Dermis blood vessel endothelial cell (primary cell): ENCODE data around the gene TSPAN14. TPM values are rescaled to one million over a fixed set of nuclear protein-coding genes. Genes with fewer than 3 reads are reported as not detected.

Experiments used
- DNase-seq: peaks from one replicate; pipeline ENCODE4 v3.0.0; 2010
- total RNA-seq: library from RNA; depleted of rRNA; stranded (reverse); fragments of >200 nt; gene quantifications from 2 replicates; pipeline ENCODE4 v1.2.3, GENCODE V29; 2014

TSPAN14 gene
- total RNA-seq, 1 donor from 2014 or later, result 91.0 TPM

GRCh38 chr10:80506836-80507487 is 52.9 kb downstream of the TSPAN14 start:
- no peak for DNase-seq

GRCh38 chr10:80509108-80509402 is 54.9 kb downstream of the TSPAN14 start:
- DNase-seq, result no peak

DNA sequence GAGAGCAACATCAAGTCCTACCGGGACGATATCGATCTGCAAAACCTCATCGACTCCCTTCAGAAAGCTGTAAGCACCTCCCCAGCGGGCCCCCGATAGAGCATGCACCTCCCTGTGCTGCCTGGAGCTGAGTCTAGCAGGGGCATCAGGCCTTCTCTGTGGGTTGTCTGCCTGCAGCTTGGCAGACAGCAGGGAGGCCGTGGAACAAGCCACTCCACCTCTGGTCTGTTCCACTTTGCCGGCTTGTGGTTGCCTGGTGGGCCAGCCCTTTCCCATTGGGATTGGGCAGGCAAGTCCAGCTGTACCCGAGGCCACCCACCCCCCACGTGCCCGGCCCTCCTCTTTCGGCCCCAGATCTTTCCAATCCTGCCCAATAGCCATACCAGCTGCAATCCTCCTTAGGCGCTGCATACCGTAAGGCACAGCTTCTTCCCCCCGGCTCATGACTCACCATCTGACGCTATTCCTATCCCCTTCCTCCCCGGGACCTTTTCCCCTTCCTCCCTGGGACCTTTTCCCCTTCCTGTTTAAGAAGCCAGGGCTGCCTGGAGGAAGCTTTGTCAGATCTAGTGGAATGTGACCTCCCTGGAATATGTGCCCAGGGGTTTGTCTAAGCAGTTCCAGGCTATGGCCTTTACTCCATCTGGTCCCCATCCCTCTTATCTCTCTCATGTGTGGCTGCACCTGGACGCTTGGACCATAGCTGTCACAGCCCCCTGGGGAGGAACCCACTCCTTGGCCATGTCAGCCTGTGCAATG is 55.5 kb downstream of the TSPAN14 start:
- peak; percentile 99 for DNase-seq

GRCh38 chr10:80512031-80512526 is 58.0 kb downstream of the TSPAN14 start:
- DNase-seq, result no peak

DNA sequence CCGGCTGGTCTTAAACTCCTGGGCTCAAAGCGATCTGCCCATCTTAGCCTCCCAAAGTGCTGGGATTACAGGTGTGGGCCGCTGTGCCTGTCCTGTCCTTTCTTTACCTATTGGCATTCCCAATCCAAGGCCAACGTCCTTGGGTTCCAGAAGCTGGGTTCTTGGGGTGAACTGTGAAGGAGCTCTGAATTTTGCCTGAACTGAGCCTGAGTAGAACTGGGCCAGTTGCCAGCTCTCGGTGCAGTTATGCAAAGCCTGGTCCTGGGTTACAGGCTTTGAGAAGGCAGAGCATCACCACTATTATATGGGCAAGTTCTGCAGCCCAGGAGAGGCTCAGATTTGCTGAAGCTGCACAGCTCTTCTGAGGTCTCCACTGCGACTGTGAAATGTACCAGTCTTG is 59.0 kb downstream of the TSPAN14 start:
- no peak for DNase-seq

- DNase-seq, result no peak
Measured at GRCh38 chr10:80515511-80515910, 61.4 kb downstream of the TSPAN14 start.

GRCh38 chr10:80515941-80516340 is 61.8 kb downstream of the TSPAN14 start:
- no peak for DNase-seq

- no peak for DNase-seq
Measured at GRCh38 chr10:80516506-80517075, 62.5 kb downstream of the TSPAN14 start.

DNA sequence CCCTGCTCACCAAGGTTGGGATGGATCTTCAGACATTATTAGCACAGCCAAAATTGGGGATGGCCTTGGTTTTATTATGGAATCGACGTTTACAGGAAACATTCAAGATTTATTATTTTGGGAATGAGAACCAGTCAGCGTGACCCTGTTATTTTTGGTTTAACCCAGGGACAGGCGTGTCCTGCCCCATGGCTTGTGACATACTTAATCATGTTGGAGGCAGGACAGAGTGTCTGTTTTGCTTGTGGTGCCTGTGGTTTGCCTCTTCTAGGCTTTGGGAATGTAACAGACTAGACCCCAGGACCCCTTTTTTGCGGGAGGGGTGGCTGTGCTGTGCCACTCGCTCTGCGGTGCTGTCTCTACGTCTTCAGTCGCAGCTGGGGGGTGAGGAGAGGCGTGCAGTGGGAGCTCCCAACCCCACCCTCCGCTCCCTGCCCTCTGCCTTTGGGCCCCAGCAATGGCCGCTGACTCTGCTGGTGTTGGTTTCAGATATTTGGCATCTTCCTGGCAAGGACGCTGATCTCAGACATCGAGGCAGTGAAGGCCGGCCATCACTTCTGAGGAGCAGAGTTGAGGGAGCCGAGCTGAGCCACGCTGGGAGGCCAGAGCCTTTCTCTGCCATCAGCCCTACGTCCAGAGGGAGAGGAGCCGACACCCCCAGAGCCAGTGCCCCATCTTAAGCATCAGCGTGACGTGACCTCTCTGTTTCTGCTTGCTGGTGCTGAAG is 63.5 kb downstream of the TSPAN14 start:
- no peak for DNase-seq

- DNase-seq, result no peak
Measured at GRCh38 chr10:80518143-80518806, 64.2 kb downstream of the TSPAN14 start.

GRCh38 chr10:80518807-80519360 is 64.8 kb downstream of the TSPAN14 start:
- no peak for DNase-seq

DNA sequence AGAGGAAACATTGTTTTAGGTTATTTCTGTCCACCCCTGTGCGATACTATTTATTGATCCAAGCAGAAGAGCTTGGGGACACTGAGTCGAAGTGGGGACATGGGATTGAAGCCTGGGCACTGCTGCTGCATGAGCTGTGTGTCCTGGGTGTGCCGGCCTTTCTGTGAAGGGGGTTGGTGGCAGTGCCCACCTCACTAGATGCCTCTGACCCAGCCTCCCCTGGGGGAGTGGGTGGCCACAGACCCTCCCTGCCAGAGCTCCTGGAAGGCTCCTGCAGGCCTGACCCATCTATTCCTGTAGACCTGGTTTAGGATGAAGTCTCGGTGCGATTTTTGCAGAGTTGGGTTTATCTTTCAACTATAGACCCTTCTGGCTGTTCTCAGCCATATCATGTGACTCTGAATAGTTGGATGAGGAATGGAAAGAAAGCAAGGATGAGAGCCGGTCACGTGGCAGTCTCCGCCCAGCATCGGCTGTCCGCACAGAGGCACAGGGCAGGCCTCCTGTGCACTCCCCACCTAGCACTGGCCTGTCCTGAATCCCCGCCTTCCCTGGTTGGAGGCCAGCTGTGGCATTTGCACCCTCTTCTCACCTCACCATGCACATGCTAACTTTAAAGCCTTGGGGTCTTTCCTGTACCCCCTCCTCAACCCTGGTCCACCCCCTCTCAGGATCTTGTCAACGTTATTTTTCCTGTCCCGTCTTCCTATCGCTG is 66.0 kb downstream of the TSPAN14 start:
- no peak for DNase-seq

GRCh38 chr10:80520661-80521470 is 66.8 kb downstream of the TSPAN14 start:
- no peak for DNase-seq

- no peak for DNase-seq
Measured at GRCh38 chr10:80522756-80523363, 68.8 kb downstream of the TSPAN14 start.

DNA sequence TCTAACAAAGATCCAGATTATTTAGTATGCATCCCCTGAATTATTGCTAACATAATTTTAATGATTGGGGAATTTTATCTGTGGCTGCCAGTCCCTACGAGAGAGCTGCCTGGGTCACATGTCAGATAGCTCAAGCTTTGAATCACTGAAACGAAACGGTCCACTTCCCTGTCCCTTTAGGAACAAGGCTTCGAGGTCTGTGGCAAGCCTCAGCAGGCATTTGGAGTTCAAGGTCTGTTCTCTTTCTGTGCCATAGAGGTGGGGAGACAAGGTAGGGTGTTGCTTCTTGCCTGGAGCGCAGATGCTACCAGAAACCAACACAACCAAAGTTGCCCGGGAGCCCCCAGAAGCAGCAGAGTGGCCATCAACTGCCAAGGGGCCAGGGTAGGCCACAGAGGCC is 69.7 kb downstream of the TSPAN14 start:
- no peak for DNase-seq

DNA sequence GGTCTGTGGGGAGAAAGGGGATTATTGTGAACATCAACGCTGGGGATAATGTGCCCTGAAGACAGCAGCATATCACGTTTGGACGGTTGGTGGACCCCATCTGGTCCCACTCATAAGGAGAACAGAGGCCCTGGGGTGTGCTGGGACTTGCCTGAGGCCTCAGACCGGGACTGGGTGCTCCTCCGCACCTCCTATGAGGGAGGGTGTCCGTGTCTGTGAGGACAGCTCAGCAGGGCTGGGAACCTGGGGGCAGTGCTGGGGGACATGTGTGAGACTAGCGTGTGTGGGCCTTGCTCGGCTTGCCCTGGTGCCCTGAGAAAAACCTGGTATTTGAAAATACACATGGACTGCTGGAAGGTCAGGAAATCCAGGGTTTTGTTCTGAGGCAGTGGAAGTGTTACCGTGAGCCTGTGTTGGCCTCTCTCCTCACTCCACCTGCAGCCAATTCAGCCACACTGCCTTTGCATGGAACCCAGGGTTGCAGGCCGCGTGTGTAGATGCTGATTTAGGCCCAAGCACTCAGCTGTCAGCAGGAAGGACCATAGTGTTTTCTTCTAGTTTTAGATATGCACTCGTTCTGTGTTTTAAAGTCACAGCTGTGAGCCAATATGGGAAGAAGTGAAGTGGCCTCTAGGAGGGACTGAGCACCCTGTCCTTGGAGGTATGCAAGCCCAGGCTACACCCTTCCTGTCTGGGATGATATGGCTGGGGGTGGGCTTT is 70.2 kb downstream of the TSPAN14 start:
- DNase-seq, result no peak

- no peak for DNase-seq
Measured at GRCh38 chr10:80526218-80526617, 72.1 kb downstream of the TSPAN14 start.

DNA sequence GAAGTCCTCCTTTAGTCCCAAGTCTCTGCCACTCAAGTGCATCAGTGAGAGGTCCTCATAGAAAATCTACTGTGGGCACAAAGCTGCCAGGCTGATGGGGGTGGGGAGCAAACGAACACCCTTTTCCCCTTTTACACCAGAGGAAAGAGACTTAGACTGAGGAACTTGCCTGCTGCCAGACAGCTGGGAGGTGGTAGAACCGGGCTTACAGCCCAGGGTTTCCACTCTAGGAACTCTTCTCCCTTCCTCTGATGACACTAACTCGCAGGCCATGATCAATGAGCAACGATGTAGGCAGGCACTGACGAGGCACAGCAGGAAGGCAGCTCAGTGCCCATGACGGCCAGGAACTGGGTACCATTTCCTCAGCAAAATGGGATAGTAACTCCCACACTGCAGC is 72.6 kb downstream of the TSPAN14 start:
- DNase-seq, result no peak

DNA sequence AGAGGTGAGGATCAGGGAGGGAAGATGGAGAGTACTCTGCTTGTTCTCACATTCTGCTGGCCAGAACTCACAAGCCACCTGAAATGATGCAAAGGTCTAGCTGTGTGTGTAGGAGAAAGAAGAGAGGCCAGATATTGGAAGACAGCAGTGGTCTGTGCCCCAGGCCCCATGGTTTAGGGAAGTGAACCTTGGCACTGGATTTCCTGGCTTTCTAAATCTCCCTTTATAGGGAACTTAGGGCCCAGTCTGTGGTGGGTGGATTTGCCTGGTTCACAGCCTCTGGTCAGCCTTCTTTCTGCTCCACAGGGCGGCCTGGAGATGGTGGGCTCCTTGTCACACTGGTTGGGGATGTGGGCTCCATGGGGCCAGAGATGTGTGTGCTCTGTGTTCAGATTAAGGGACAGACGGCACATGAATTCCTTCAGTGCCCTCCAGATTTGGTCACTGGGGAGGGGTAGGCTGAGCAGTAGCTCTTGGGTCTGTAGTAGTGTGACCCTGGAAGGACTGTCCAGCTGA is 74.1 kb downstream of the TSPAN14 start:
- no peak for DNase-seq

GRCh38 chr10:80528901-80529300 is 74.8 kb downstream of the TSPAN14 start:
- DNase-seq, result no peak
